HepG2 (cell line): ENCODE data around the gene GPR162. TPM values are rescaled to one million over a fixed set of nuclear protein-coding genes. Genes with fewer than 3 reads are reported as not detected.

ENCODE experiments used
- EED ChIP-seq: sonication (generic); formaldehyde crosslinking; IDR thresholded peaks from 2 replicates; pipeline ENCODE4 v1.5.0; 2020; ENCODE audit warnings: mild to moderate bottlenecking, missing genetic modification reagents
- ERF ChIP-seq: IDR thresholded peaks from 2 replicates; pipeline ENCODE4 v1.6.1; 2018; ENCODE audit warnings: missing biosample characterization, missing genetic modification reagents
- FLYWCH1 ChIP-seq: sonication (generic); formaldehyde crosslinking; IDR thresholded peaks from 2 replicates; pipeline ENCODE4 v1.8.1; 2023; ENCODE audit warnings: mild to moderate bottlenecking, missing genetic modification reagents
- FOXA3 ChIP-seq: IDR thresholded peaks from 2 replicates; pipeline ENCODE4 v1.6.1; 2016; ENCODE audit warnings: missing genetic modification reagents, missing compliant biosample characterization
- GZF1 ChIP-seq: sonication (generic); formaldehyde crosslinking; IDR thresholded peaks from 2 replicates; pipeline ENCODE4 v1.5.1; 2020; ENCODE audit warnings: mild to moderate bottlenecking, missing genetic modification reagents
- JARID2 ChIP-seq: sonication (generic); formaldehyde crosslinking; IDR thresholded peaks from 2 replicates; pipeline ENCODE4 v1.8.1; 2023; ENCODE audit warnings: missing genetic modification reagents, inconsistent platforms; ENCODE audit not compliant: insufficient replicate concordance
- MXD4 ChIP-seq: IDR thresholded peaks from 2 replicates; pipeline ENCODE4 v1.6.1; 2016; ENCODE audit warnings: mild to moderate bottlenecking, missing biosample characterization, missing genetic modification reagents
- RXRB ChIP-seq: IDR thresholded peaks from 2 replicates; pipeline ENCODE4 v1.6.1; 2016; ENCODE audit warnings: borderline replicate concordance, missing genetic modification reagents, missing compliant biosample characterization
- SNAPC4 ChIP-seq: sonication (generic); formaldehyde crosslinking; IDR thresholded peaks from 2 replicates; pipeline ENCODE4 v1.4.0; 2020; ENCODE audit warnings: mild to moderate bottlenecking, missing genetic modification reagents
- SP1 ChIP-seq, 2 experiments: fragments of 450-650 bp in 1 of 2; sonication (generic) in 1 of 2; formaldehyde crosslinking in 1 of 2; IDR thresholded peaks; 2 replicates each; pipeline versions ENCODE4 v1.4.0 to v1.6.1; 2016 to 2020; ENCODE audit warnings: missing genetic modification reagents in 1 of 2
- TEAD3 ChIP-seq: optimal IDR thresholded peaks from 2 replicates; pipeline ENCODE3; 2016; ENCODE audit warnings: borderline replicate concordance
- ZNF30 ChIP-seq: sonication (generic); formaldehyde crosslinking; IDR thresholded peaks from 2 replicates; pipeline ENCODE4 v1.5.0; 2020; ENCODE audit warnings: mild to moderate bottlenecking, missing genetic modification reagents
- ZSCAN25 ChIP-seq: sonication (generic); formaldehyde crosslinking; IDR thresholded peaks from 2 replicates; pipeline ENCODE4 v1.8.0; 2022; ENCODE audit warnings: mild to moderate bottlenecking, missing genetic modification reagents
- polyA plus RNA-seq, 8 experiments: library from polyadenylated mRNA; depleted of rRNA in 3 of 8; stranded (reverse) in 7 of 8; unstranded in 1 of 8; fragments of >200 nt; fragmentation: Illumina TruSeq in 4 of 8; extraction: Trizol in 4 of 8; gene quantifications; 2 replicates each; pipeline versions ENCODE4 v1.2.1 to v1.2.3, GENCODE V29; 2011 to 2016; ENCODE audit warnings: low read depth in 4 of 8, missing spikeins in 1 of 8, mixed read lengths in 1 of 8; ENCODE audit not compliant: insufficient read depth in 1 of 8
- total RNA-seq, 5 experiments: library from RNA; depleted of rRNA; stranded (reverse); fragments of >200 nt; fragmentation: Illumina TruSeq; extraction: Trizol; gene quantifications; 2 replicates each; pipeline ENCODE4 v1.2.3, GENCODE V29; 2016; ENCODE audit warnings: low read depth in 1 of 5
- TF ChIP-seq, protein P1 (sequence below): sonication (generic); formaldehyde crosslinking; IDR thresholded peaks from 2 replicates; pipeline ENCODE4 v1.4.0; 2020; ENCODE audit warnings: mild to moderate bottlenecking, missing genetic modification reagents, borderline replicate concordance
- TF ChIP-seq, protein P2 (sequence below): sonication (generic); formaldehyde crosslinking; IDR thresholded peaks from 2 replicates; pipeline ENCODE4 v1.5.1; 2020; ENCODE audit warnings: mild to moderate bottlenecking, missing genetic modification reagents, moderate library complexity

The GPR162 gene
- total and polyA plus RNA-seq, 2 of the 13 experiments (the other 11 are each of a cell fraction or from before 2014, with no cell fraction given), result 0.08 TPM; not detected in 1

DNA sequence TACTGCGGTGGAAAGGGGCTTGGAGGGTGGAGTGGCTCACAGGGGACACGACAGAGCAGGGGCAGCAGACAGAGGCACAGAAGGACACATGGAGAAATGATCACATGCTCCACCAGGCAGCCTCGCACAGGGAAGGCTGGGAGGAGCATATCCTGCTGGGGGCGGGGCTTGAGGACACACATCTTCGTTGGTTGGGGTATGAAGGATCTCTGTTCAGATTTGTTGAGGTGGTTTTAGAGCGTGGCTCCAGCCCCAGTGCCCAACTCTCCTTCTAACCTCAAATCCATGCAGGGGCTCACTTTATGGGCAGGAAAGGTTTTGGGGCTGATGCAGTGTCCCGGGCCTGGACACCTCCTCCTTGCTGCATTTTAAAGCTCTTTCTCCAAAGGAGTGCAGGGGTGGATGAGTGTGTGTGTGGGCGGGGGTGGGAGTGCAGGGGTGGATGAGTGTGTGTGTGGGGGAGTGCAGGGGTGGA, 5.9 kb downstream of the GPR162 start (continued):
- no peak for TF ChIP-seq ZNF30
- TF ChIP-seq EED (CRISPR knock-in tag), result no peak
- no peak for TF ChIP-seq SNAPC4
- TF ChIP-seq FLYWCH1 (CRISPR knock-in tag), result no peak
- no peak for TF ChIP-seq SP1 (IDR thresholded peaks at IDR 0.05)
- peak; percentile 25; the same call in 1 of the 2 replicates for TF ChIP-seq SP1 (CRISPR knock-in tag; IDR thresholded peaks at IDR 0.05)
- TF ChIP-seq TEAD3 (CRISPR knock-in tag), result peak; percentile 39
- TF ChIP-seq GZF1 (CRISPR knock-in tag), result no peak
- TF ChIP-seq, protein P1, sequence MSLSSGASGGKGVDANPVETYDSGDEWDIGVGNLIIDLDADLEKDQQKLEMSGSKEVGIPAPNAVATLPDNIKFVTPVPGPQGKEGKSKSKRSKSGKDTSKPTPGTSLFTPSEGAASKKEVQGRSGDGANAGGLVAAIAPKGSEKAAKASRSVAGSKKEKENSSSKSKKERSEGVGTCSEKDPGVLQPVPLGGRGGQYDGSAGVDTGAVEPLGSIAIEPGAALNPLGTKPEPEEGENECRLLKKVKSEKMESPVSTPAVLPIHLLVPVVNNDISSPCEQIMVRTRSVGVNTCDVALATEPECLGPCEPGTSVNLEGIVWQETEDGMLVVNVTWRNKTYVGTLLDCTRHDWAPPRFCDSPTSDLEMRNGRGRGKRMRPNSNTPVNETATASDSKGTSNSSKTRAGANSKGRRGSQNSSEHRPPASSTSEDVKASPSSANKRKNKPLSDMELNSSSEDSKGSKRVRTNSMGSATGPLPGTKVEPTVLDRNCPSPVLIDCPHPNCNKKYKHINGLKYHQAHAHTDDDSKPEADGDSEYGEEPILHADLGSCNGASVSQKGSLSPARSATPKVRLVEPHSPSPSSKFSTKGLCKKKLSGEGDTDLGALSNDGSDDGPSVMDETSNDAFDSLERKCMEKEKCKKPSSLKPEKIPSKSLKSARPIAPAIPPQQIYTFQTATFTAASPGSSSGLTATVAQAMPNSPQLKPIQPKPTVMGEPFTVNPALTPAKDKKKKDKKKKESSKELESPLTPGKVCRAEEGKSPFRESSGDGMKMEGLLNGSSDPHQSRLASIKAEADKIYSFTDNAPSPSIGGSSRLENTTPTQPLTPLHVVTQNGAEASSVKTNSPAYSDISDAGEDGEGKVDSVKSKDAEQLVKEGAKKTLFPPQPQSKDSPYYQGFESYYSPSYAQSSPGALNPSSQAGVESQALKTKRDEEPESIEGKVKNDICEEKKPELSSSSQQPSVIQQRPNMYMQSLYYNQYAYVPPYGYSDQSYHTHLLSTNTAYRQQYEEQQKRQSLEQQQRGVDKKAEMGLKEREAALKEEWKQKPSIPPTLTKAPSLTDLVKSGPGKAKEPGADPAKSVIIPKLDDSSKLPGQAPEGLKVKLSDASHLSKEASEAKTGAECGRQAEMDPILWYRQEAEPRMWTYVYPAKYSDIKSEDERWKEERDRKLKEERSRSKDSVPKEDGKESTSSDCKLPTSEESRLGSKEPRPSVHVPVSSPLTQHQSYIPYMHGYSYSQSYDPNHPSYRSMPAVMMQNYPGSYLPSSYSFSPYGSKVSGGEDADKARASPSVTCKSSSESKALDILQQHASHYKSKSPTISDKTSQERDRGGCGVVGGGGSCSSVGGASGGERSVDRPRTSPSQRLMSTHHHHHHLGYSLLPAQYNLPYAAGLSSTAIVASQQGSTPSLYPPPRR (CRISPR knock-in tag), result no peak
- TF ChIP-seq RXRB, result peak; percentile 16; the same call in 1 of the 2 replicates
- TF ChIP-seq, protein P2, sequence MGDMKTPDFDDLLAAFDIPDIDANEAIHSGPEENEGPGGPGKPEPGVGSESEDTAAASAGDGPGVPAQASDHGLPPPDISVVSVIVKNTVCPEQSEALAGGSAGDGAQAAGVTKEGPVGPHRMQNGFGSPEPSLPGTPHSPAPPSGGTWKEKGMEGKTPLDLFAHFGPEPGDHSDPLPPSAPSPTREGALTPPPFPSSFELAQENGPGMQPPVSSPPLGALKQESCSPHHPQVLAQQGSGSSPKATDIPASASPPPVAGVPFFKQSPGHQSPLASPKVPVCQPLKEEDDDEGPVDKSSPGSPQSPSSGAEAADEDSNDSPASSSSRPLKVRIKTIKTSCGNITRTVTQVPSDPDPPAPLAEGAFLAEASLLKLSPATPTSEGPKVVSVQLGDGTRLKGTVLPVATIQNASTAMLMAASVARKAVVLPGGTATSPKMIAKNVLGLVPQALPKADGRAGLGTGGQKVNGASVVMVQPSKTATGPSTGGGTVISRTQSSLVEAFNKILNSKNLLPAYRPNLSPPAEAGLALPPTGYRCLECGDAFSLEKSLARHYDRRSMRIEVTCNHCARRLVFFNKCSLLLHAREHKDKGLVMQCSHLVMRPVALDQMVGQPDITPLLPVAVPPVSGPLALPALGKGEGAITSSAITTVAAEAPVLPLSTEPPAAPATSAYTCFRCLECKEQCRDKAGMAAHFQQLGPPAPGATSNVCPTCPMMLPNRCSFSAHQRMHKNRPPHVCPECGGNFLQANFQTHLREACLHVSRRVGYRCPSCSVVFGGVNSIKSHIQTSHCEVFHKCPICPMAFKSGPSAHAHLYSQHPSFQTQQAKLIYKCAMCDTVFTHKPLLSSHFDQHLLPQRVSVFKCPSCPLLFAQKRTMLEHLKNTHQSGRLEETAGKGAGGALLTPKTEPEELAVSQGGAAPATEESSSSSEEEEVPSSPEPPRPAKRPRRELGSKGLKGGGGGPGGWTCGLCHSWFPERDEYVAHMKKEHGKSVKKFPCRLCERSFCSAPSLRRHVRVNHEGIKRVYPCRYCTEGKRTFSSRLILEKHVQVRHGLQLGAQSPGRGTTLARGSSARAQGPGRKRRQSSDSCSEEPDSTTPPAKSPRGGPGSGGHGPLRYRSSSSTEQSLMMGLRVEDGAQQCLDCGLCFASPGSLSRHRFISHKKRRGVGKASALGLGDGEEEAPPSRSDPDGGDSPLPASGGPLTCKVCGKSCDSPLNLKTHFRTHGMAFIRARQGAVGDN (CRISPR knock-in tag), result peak; percentile 68
- peak; percentile 36; the same call in 1 of the 2 replicates for TF ChIP-seq MXD4 (CRISPR knock-in tag)
- TF ChIP-seq JARID2 (CRISPR knock-in tag), result no peak
- TF ChIP-seq ZSCAN25 (CRISPR knock-in tag), result peak; percentile 83
- TF ChIP-seq FOXA3 (CRISPR knock-in tag), result no peak
- no peak for TF ChIP-seq ERF
